HFF-Myc (cell line): Measurements from ENCODE around the gene SLC40A1.

Experiments used
- DNase-seq: peaks from one replicate; pipeline ENCODE4 v3.0.0-alpha.2; 2011; ENCODE audit warnings: low read depth; ENCODE audit errors: extremely low read depth
- H3K4me3 ChIP-seq: replicated peaks from 2 replicates; pipeline ENCODE4 v1.5.1; 2011; ENCODE audit warnings: low read depth, mild to moderate bottlenecking, control low read depth, low read length
- CTCF ChIP-seq: IDR thresholded peaks from 2 replicates; pipeline ENCODE4 v1.5.1; 2012; ENCODE audit warnings: mild to moderate bottlenecking, low read depth, low read length, control low read depth; ENCODE audit errors: missing control alignments

The SLC40A1 gene

GRCh38 chr2:189585226-189585756 is 4.7 kb upstream of the SLC40A1 start:
- DNase-seq, result no peak
- no peak overlapping the region for H3K4me3 ChIP-seq
- TF ChIP-seq CTCF, result no peak

- no peak overlapping the region for H3K4me3 ChIP-seq
- no peak for DNase-seq
- TF ChIP-seq CTCF, result no peak
Observed at GRCh38 chr2:189584686-189585085, 4.1 kb upstream of the SLC40A1 start.

GRCh38 chr2:189583227-189584198 is 2.9 kb upstream of the SLC40A1 start:
- no peak overlapping the region for H3K4me3 ChIP-seq
- no peak for DNase-seq
- TF ChIP-seq CTCF, result no peak

- TF ChIP-seq CTCF, result no peak
- no peak overlapping the region for H3K4me3 ChIP-seq
- DNase-seq, result no peak
Observed at GRCh38 chr2:189582809-189583192, 2.2 kb upstream of the SLC40A1 start.

- TF ChIP-seq CTCF, result no peak
- no peak overlapping the region for H3K4me3 ChIP-seq
- DNase-seq, result no peak
Observed at GRCh38 chr2:189582140-189582808, 1.7 kb upstream of the SLC40A1 start.

GRCh38 chr2:189581354-189582139 is 961 bp upstream of the SLC40A1 start:
- DNase-seq, result no peak

More at GRCh38 chr2:189581354-189582139, 961 bp upstream of the SLC40A1 start:
- no peak for TF ChIP-seq CTCF
- H3K4me3 ChIP-seq, result peak overlapping the region; percentile 35; the same call in 1 of the 2 replicates
